Thoracic aorta (tissue), 2 donors: ENCODE results near the gene COL12A1. TPM values are rescaled to one million over a fixed set of nuclear protein-coding genes. Genes with fewer than 3 reads are reported as not detected.

Experiments used
- ATAC-seq: fragments of 150-250 bp; one replicate; pipeline ENCODE4 v1.8.0; 2017; ENCODE audit warnings: low read depth; ENCODE audit not compliant: insufficient number of reproducible peaks, low FRiP score
- DNase-seq: peaks from one replicate; pipeline ENCODE4 v3.0.0-alpha.2; 2020; ENCODE audit warnings: low spot score
- H3K27ac ChIP-seq, 2 donors: fragments of 200-600 bp; sonication (generic); 1 replicate in 1 of 2; 2 replicates in 1 of 2; pipeline ENCODE4 v1.5.1; 2016; ENCODE audit warnings: mild to moderate bottlenecking in 2 of 2, moderate library complexity in 2 of 2
- H3K27me3 ChIP-seq: fragments of 200-600 bp; sonication (generic); replicated peaks from 2 replicates; pipeline ENCODE4 v1.6.0; 2016; ENCODE audit warnings: mild to moderate bottlenecking; ENCODE audit not compliant: insufficient read depth
- H3K36me3 ChIP-seq: fragments of 200-600 bp; sonication (generic); one replicate; pipeline ENCODE4 v1.5.1; 2016
- H3K4me1 ChIP-seq, 2 donors: fragments of 200-600 bp; sonication (generic); 1 replicate in 1 of 2; 2 replicates in 1 of 2; pipeline versions ENCODE4 v1.5.1 to v1.6.0; 2016; ENCODE audit warnings: low read depth in 2 of 2, mild to moderate bottlenecking in 1 of 2; ENCODE audit not compliant: control insufficient read depth in 1 of 2
- H3K4me3 ChIP-seq: fragments of 200-600 bp; sonication (generic); 2 replicates; pipeline ENCODE4 v1.5.1; 2016; ENCODE audit warnings: mild to moderate bottlenecking
- H3K9me3 ChIP-seq: fragments of 200-600 bp; sonication (generic); 2 replicates; pipeline ENCODE4 v1.5.1; 2016
- total RNA-seq, 2 donors: library from RNA; depleted of rRNA; stranded (reverse); fragments of >200 nt; gene quantifications; one replicate each; pipeline versions ENCODE4 v1.1.0 to v1.2.3, GENCODE V29; 2016
- TF ChIP-seq, protein P1 (sequence below): fragments of 200-600 bp; sonication (generic); IDR thresholded peaks from one replicate; pipeline ENCODE4 v1.5.1; 2019; ENCODE audit warnings: antibody characterized with exemption

Gene COL12A1
- total RNA-seq, 2 donors from 2014 or later = 92.3 to 131 TPM

DNA sequence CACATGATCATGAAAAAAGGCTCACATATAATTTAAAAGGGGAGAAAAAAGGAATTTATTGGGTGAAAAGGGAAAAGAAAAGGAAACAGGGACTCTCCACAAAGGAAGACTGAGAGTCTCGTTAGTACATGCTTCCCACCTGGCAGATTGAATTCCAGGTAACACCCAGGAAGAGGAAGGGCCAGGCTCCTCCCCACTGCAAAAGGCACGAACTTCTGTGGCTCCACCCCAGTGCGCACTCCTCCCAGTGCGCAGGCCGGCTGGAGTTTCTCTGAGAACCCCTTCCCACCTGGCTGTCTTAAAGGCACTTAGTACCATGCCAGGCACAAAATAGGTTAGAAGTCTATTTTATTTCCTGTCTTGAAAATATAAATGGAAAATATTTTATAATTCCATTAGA lies 129.8 kb downstream of the COL12A1 start:
- TF ChIP-seq, protein P1, sequence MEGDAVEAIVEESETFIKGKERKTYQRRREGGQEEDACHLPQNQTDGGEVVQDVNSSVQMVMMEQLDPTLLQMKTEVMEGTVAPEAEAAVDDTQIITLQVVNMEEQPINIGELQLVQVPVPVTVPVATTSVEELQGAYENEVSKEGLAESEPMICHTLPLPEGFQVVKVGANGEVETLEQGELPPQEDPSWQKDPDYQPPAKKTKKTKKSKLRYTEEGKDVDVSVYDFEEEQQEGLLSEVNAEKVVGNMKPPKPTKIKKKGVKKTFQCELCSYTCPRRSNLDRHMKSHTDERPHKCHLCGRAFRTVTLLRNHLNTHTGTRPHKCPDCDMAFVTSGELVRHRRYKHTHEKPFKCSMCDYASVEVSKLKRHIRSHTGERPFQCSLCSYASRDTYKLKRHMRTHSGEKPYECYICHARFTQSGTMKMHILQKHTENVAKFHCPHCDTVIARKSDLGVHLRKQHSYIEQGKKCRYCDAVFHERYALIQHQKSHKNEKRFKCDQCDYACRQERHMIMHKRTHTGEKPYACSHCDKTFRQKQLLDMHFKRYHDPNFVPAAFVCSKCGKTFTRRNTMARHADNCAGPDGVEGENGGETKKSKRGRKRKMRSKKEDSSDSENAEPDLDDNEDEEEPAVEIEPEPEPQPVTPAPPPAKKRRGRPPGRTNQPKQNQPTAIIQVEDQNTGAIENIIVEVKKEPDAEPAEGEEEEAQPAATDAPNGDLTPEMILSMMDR = no peak
- ATAC-seq = no peak
- H3K36me3 ChIP-seq = no peaks in the 10 kb centered on the region
- DNase-seq = no peak
- no peak overlapping the region for H3K4me3 ChIP-seq
- H3K9me3 ChIP-seq = no peaks in the 10 kb centered on the region
- H3K4me1 ChIP-seq = no peaks in the 10 kb centered on the region
- H3K27me3 ChIP-seq = no peaks in the 10 kb centered on the region
- H3K27ac ChIP-seq = no peak overlapping the region

DNA sequence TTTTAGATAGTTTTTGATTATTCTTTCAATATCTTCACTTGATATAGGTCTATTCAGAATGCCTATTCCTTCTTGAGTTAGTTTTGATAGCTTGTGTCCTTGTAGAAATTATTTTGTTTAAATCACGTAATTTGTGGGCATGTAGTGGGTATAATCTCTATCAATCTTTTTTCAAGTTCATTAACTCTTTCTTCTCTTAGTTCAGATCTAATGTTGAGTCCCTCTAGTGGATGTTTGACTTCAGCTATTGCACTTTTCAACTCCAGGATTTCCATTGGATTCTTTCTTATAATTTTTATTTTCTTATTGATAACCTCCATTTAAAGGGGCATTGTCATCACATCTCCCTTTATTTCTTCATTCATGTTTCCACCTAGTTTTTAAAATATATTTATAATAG lies 135.6 kb downstream of the COL12A1 start:
- H3K36me3 ChIP-seq = no peaks in the 10 kb centered on the region
- H3K4me3 ChIP-seq = no peak overlapping the region
- H3K4me1 ChIP-seq = no peaks in the 10 kb centered on the region
- ATAC-seq = no peak
- H3K9me3 ChIP-seq = no peaks in the 10 kb centered on the region
- TF ChIP-seq, protein P1 = no peak
- DNase-seq = no peak
- H3K27me3 ChIP-seq = no peaks in the 10 kb centered on the region
- no peak overlapping the region for H3K27ac ChIP-seq

DNA sequence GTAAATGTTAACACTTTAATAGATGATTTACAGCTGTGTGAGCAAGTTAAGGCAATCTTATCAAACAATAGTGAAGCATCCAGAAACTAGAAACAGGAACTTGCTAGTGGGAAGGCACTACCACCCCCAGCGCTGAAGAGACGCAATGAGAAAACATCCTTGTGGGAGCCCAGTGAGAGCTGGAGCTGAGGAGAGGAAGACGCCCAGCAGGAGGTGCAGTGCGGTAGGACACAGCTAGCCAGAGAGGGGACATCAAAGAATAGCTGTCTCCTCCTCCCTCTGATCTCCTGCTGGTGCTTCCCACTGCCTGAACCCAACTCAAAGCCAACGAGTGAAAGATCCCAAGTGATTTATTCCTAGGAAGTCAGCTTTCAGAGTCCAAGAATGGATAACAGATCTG lies 140.3 kb downstream of the COL12A1 start:
- H3K4me3 ChIP-seq = no peak overlapping the region
- TF ChIP-seq, protein P1 = no peak
- no peaks in the 10 kb centered on the region for H3K4me1 ChIP-seq
- H3K27me3 ChIP-seq = no peaks in the 10 kb centered on the region
- H3K36me3 ChIP-seq = no peaks in the 10 kb centered on the region
- DNase-seq (no peak), ATAC-seq (no peak)
- no peak overlapping the region for H3K27ac ChIP-seq
- H3K9me3 ChIP-seq = no peaks in the 10 kb centered on the region

DNA sequence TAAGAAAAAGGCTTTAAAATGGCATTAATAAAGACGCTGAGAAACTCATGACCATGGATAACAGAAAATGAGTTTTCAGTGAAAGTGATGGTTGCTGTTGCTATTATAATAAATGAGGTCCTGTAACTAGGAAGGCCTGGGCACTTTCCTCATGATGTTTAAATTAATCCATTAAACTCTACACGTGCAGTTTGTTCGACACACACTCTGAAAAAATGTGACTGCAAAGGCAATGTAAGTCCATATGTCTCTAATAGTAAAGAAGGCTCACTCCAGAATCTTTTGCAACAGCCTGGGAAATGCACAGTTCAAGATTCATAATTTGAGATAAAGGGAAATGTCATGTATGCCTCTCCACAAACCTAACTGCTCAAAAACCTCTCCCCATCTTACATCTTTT lies 153.4 kb downstream of the COL12A1 start:
- no peaks in the 10 kb centered on the region for H3K9me3 ChIP-seq
- H3K27ac ChIP-seq = no peak overlapping the region
- DNase-seq (no peak), ATAC-seq (no peak)
- TF ChIP-seq, protein P1 = no peak
- no peaks in the 10 kb centered on the region for H3K4me1 ChIP-seq
- no peaks in the 10 kb centered on the region for H3K27me3 ChIP-seq
- no peaks in the 10 kb centered on the region for H3K36me3 ChIP-seq
- H3K4me3 ChIP-seq = no peak overlapping the region

DNA sequence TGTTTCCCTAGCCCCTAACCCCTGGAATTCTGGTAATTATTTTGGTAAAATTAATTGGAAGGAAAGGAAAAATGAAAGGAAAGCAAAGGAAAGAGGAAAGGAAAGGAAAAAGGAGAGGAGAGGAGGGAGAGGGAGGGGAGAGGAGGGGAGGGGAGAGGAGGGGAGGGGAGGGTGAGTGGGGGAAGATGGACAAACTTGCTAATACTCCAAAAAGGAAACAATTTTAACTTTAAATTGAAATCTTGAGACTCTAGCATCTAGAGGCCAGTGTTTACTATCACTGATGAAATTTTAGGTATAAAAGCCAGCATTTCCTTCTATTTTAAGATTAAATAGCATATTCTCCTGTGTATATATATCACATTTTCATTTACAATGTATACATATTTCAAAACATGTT lies 156.5 kb downstream of the COL12A1 start:
- Histone ChIP-seq H3K36me3 (no peaks in the 10 kb centered on the region), H3K4me1 (no peaks in the 10 kb centered on the region), H3K9me3 (no peaks in the 10 kb centered on the region), H3K27me3 (no peaks in the 10 kb centered on the region), H3K4me3 (no peak overlapping the region), H3K27ac (no peak overlapping the region)
- TF ChIP-seq, protein P1 = no peak
- DNase-seq (no peak), ATAC-seq (no peak)
